Liver (tissue), 9 donors: ENCODE results near the gene TRNAU1AP. TPM values are rescaled to one million over a fixed set of nuclear protein-coding genes. Genes with fewer than 3 reads are reported as not detected.

Experiments
- DNase-seq: peaks from one replicate; pipeline ENCODE4 v3.0.0-alpha.2; 2017; ENCODE audit warnings: low spot score
- H3K27ac ChIP-seq, 2 donors: one replicate each; pipeline ENCODE4 v1.7.0; 2013; ENCODE audit warnings: inconsistent platforms in 2 of 2, low read length in 2 of 2, control low read depth in 1 of 2, low read depth in 1 of 2, mild to moderate bottlenecking in 1 of 2
- H3K27me3 ChIP-seq, 4 donors: one replicate each; pipeline versions ENCODE4 v1.6.1 to v1.7.0; 2013; ENCODE audit warnings: low read length in 3 of 4, inconsistent platforms in 1 of 4, mild to moderate bottlenecking in 1 of 4, moderate library complexity in 1 of 4; ENCODE audit not compliant: control insufficient read depth in 4 of 4, insufficient read depth in 4 of 4
- H3K36me3 ChIP-seq, 4 donors: one replicate each; pipeline versions ENCODE4 v1.6.1 to v1.7.0; 2013; ENCODE audit warnings: low read length in 3 of 4, mild to moderate bottlenecking in 3 of 4, low read depth in 1 of 4, moderate library complexity in 1 of 4; ENCODE audit not compliant: control insufficient read depth in 4 of 4, insufficient read depth in 3 of 4
- H3K4me1 ChIP-seq, 4 donors: one replicate each; pipeline versions ENCODE4 v1.6.1 to v1.7.0; 2013; ENCODE audit warnings: low read length in 3 of 4, mild to moderate bottlenecking in 3 of 4, moderate library complexity in 1 of 4; ENCODE audit not compliant: control insufficient read depth in 4 of 4, insufficient read depth in 4 of 4
- H3K4me3 ChIP-seq, 3 donors: one replicate each; pipeline versions ENCODE4 v1.6.1 to v1.7.0; 2013; ENCODE audit warnings: low read length in 3 of 3, control low read depth in 1 of 3, low read depth in 1 of 3, mild to moderate bottlenecking in 1 of 3
- H3K9ac ChIP-seq, 2 donors: one replicate each; pipeline ENCODE4 v1.7.0; 2013; ENCODE audit warnings: low read length in 2 of 2, mild to moderate bottlenecking in 2 of 2, moderate library complexity in 2 of 2, control low read depth in 1 of 2, low read depth in 1 of 2
- H3K9me3 ChIP-seq, 4 donors: one replicate each; pipeline versions ENCODE4 v1.6.1 to v1.7.0; 2013; ENCODE audit warnings: low read length in 3 of 4; ENCODE audit not compliant: control insufficient read depth in 4 of 4
- EGR1 ChIP-seq, 2 donors: IDR thresholded peaks; 2 replicates each; pipeline ENCODE4 v1.6.1; 2016 to 2018; ENCODE audit warnings: antibody characterized with exemption in 2 of 2, low read depth in 2 of 2
- FOXA1 ChIP-seq: IDR thresholded peaks from 2 replicates; pipeline ENCODE4 v1.6.1; 2016; ENCODE audit warnings: antibody characterized with exemption
- FOXA2 ChIP-seq: IDR thresholded peaks from 2 replicates; pipeline ENCODE4 v1.6.1; 2016; ENCODE audit warnings: antibody characterized with exemption
- GABPA ChIP-seq, 2 donors: IDR thresholded peaks in 1 of 2; conservative IDR thresholded peaks in 1 of 2; 2 replicates each; pipeline ENCODE4 v1.6.1; 2016; ENCODE audit warnings: antibody characterized with exemption in 2 of 2, mild to moderate bottlenecking in 1 of 2, moderate library complexity in 1 of 2
- HNF4A ChIP-seq, 2 donors: conservative IDR thresholded peaks; 2 replicates each; pipeline ENCODE4 v1.6.1; 2016; ENCODE audit warnings: antibody characterized with exemption in 2 of 2, mild to moderate bottlenecking in 2 of 2
- HNF4G ChIP-seq: IDR thresholded peaks from 2 replicates; pipeline ENCODE4 v1.6.1; 2016; ENCODE audit warnings: antibody characterized with exemption
- JUND ChIP-seq, 2 donors: IDR thresholded peaks; 2 replicates each; pipeline ENCODE4 v1.6.1; 2016; ENCODE audit warnings: antibody characterized with exemption in 2 of 2
- NR2F2 ChIP-seq: IDR thresholded peaks from 2 replicates; pipeline ENCODE4 v1.6.1; 2016; ENCODE audit warnings: antibody characterized with exemption
- RAD21 ChIP-seq, 2 donors: IDR thresholded peaks; 2 replicates each; pipeline ENCODE4 v1.6.1; 2016; ENCODE audit warnings: antibody characterized with exemption in 2 of 2, mild to moderate bottlenecking in 2 of 2
- RXRA ChIP-seq, 2 donors: IDR thresholded peaks; 2 replicates each; pipeline ENCODE4 v1.6.1; 2017 to 2018; ENCODE audit warnings: antibody characterized with exemption in 2 of 2, mild to moderate bottlenecking in 1 of 2
- SP1 ChIP-seq: IDR thresholded peaks from 2 replicates; pipeline ENCODE4 v1.6.1; 2018; ENCODE audit warnings: antibody characterized with exemption, mild to moderate bottlenecking
- TAF1 ChIP-seq: conservative IDR thresholded peaks from 2 replicates; pipeline ENCODE4 v1.6.1; 2016; ENCODE audit warnings: antibody characterized with exemption, mild to moderate bottlenecking
- YY1 ChIP-seq: IDR thresholded peaks from 2 replicates; pipeline ENCODE4 v1.6.1; 2016; ENCODE audit warnings: antibody characterized with exemption, mild to moderate bottlenecking
- WGBS: extraction: QIAGEN DNeasy Blood & Tissue Kit; methylation state at CpG from one replicate; pipeline ENCODE4 v1.1.7; 2013; 5-methylcytosine and 5-hydroxymethylcytosine counted together
- polyA plus RNA-seq, 2 donors: library from polyadenylated mRNA; stranded (reverse) in 1 of 2; unstranded in 1 of 2; fragments of 200-250 nt in 1 of 2; fragments of >200 nt in 1 of 2; fragmentation: Nextera tagmentation in 1 of 2; extraction: Ambion mirVana in 1 of 2; gene quantifications; one replicate each; pipeline versions ENCODE4 v1.2.1 to v1.2.3, GENCODE V29; 2013 to 2015
- total RNA-seq, 2 donors: library from RNA; depleted of rRNA; stranded (reverse); fragments of >200 nt; gene quantifications; one replicate each; pipeline ENCODE4 v1.2.3, GENCODE V29; 2014
- TF ChIP-seq, protein P1 (sequence below): fragments of 150-350 bp; IDR thresholded peaks from 2 replicates; pipeline ENCODE4 v1.5.1; 2017; ENCODE audit warnings: improper control_type of control experiment, low read depth, low read length; ENCODE audit not compliant: missing input control
- TF ChIP-seq, protein P2 (sequence below): IDR thresholded peaks from 2 replicates; pipeline ENCODE4 v1.6.1; 2016; ENCODE audit warnings: antibody characterized with exemption
- TF ChIP-seq, protein P3 (sequence below): IDR thresholded peaks from 2 replicates; pipeline ENCODE4 v1.6.1; 2016; ENCODE audit warnings: antibody characterized with exemption
- TF ChIP-seq, protein P4 (sequence below): IDR thresholded peaks from 2 replicates; pipeline ENCODE4 v1.6.1; 2016; ENCODE audit warnings: antibody characterized with exemption
- TF ChIP-seq, protein P5 (sequence below): IDR thresholded peaks from 2 replicates; pipeline ENCODE4 v1.6.1; 2016; ENCODE audit warnings: antibody characterized with exemption, mild to moderate bottlenecking
- donor health status: healthy.
- donor health status: healthy.
- donor health status: healthy.
- donor health status: healthy.
- donor health status: healthy.

Gene TRNAU1AP
- total and polyA plus RNA-seq, 4 donors = 5.6 to 12.0 (median 8.8) TPM

DNA sequence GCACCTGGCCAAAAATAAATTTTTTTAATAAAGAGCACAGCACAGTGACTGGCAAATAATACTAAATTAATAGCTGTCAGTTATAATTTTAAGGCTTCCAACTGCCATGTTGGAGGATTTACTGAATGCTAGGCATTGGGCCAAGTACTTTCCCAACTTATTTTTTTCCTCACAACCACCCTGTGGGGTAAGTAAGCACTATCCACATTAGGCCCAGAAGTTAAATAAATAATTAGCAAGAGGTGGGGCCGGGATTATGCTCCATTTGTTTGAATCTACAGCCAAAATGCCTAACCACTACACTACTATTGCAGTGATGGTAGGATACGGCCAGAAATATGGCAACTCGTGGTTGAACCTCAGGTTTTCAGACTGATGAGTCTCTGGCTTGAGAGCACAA, 4.6 kb upstream of the TRNAU1AP start:
- Histone ChIP-seq H3K4me3 (no peak overlapping the region), H3K27ac (no peak overlapping the region), H3K4me1 (peaks cover 0 to 4% (median 2%) of the 10 kb centered on the region in 4 donors), H3K27me3 (no peaks in the 10 kb centered on the region), H3K9me3 (no peaks in the 10 kb centered on the region), H3K9ac (no peak overlapping the region), H3K36me3 (no peaks in the 10 kb centered on the region)
- DNase-seq = no peak
- WGBS = 86% methylated on average over 3 of the region's 3 CpGs
- TF ChIP-seq RXRA (IDR thresholded peaks at IDR 0.05) (no peak), SP1 (no peak), FOXA2 (no peak), YY1 (no peak), EGR1 (IDR thresholded peaks at IDR 0.05; ENCODE audit: low read depth in 2 of 2) (no peak), NR2F2 (no peak), JUND (IDR thresholded peaks at IDR 0.05) (no peak), TAF1 (no peak), HNF4A (conservative IDR thresholded peaks at IDR 0.05) (no peak), GABPA (IDR thresholded peaks at IDR 0.05 in 1 of 2, conservative IDR thresholded peaks at IDR 0.05 in 1 of 2) (no peak), HNF4G (no peak), RAD21 (IDR thresholded peaks at IDR 0.05) (no peak), FOXA1 (no peak)
- TF ChIP-seq, protein P1, sequence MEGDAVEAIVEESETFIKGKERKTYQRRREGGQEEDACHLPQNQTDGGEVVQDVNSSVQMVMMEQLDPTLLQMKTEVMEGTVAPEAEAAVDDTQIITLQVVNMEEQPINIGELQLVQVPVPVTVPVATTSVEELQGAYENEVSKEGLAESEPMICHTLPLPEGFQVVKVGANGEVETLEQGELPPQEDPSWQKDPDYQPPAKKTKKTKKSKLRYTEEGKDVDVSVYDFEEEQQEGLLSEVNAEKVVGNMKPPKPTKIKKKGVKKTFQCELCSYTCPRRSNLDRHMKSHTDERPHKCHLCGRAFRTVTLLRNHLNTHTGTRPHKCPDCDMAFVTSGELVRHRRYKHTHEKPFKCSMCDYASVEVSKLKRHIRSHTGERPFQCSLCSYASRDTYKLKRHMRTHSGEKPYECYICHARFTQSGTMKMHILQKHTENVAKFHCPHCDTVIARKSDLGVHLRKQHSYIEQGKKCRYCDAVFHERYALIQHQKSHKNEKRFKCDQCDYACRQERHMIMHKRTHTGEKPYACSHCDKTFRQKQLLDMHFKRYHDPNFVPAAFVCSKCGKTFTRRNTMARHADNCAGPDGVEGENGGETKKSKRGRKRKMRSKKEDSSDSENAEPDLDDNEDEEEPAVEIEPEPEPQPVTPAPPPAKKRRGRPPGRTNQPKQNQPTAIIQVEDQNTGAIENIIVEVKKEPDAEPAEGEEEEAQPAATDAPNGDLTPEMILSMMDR = no peak
- TF ChIP-seq, protein P2, sequence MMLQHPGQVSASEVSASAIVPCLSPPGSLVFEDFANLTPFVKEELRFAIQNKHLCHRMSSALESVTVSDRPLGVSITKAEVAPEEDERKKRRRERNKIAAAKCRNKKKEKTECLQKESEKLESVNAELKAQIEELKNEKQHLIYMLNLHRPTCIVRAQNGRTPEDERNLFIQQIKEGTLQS = no peak
- TF ChIP-seq, protein P3, sequence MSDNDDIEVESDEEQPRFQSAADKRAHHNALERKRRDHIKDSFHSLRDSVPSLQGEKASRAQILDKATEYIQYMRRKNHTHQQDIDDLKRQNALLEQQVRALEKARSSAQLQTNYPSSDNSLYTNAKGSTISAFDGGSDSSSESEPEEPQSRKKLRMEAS = no peak
- TF ChIP-seq, protein P4, sequence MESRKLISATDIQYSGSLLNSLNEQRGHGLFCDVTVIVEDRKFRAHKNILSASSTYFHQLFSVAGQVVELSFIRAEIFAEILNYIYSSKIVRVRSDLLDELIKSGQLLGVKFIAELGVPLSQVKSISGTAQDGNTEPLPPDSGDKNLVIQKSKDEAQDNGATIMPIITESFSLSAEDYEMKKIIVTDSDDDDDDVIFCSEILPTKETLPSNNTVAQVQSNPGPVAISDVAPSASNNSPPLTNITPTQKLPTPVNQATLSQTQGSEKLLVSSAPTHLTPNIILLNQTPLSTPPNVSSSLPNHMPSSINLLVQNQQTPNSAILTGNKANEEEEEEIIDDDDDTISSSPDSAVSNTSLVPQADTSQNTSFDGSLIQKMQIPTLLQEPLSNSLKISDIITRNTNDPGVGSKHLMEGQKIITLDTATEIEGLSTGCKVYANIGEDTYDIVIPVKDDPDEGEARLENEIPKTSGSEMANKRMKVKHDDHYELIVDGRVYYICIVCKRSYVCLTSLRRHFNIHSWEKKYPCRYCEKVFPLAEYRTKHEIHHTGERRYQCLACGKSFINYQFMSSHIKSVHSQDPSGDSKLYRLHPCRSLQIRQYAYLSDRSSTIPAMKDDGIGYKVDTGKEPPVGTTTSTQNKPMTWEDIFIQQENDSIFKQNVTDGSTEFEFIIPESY = no peak
- TF ChIP-seq, protein P5, sequence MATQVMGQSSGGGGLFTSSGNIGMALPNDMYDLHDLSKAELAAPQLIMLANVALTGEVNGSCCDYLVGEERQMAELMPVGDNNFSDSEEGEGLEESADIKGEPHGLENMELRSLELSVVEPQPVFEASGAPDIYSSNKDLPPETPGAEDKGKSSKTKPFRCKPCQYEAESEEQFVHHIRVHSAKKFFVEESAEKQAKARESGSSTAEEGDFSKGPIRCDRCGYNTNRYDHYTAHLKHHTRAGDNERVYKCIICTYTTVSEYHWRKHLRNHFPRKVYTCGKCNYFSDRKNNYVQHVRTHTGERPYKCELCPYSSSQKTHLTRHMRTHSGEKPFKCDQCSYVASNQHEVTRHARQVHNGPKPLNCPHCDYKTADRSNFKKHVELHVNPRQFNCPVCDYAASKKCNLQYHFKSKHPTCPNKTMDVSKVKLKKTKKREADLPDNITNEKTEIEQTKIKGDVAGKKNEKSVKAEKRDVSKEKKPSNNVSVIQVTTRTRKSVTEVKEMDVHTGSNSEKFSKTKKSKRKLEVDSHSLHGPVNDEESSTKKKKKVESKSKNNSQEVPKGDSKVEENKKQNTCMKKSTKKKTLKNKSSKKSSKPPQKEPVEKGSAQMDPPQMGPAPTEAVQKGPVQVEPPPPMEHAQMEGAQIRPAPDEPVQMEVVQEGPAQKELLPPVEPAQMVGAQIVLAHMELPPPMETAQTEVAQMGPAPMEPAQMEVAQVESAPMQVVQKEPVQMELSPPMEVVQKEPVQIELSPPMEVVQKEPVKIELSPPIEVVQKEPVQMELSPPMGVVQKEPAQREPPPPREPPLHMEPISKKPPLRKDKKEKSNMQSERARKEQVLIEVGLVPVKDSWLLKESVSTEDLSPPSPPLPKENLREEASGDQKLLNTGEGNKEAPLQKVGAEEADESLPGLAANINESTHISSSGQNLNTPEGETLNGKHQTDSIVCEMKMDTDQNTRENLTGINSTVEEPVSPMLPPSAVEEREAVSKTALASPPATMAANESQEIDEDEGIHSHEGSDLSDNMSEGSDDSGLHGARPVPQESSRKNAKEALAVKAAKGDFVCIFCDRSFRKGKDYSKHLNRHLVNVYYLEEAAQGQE = no peak
